Measurements from ENCODE around the gene POLR1F.
"Not testable (repeated sequence)": the region's sequence is repeated elsewhere in the genome, so short reads cannot be mapped to it uniquely, and the experiment has no call there.

POLR1F gene, protein sequence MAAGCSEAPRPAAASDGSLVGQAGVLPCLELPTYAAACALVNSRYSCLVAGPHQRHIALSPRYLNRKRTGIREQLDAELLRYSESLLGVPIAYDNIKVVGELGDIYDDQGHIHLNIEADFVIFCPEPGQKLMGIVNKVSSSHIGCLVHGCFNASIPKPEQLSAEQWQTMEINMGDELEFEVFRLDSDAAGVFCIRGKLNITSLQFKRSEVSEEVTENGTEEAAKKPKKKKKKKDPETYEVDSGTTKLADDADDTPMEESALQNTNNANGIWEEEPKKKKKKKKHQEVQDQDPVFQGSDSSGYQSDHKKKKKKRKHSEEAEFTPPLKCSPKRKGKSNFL

DNA sequence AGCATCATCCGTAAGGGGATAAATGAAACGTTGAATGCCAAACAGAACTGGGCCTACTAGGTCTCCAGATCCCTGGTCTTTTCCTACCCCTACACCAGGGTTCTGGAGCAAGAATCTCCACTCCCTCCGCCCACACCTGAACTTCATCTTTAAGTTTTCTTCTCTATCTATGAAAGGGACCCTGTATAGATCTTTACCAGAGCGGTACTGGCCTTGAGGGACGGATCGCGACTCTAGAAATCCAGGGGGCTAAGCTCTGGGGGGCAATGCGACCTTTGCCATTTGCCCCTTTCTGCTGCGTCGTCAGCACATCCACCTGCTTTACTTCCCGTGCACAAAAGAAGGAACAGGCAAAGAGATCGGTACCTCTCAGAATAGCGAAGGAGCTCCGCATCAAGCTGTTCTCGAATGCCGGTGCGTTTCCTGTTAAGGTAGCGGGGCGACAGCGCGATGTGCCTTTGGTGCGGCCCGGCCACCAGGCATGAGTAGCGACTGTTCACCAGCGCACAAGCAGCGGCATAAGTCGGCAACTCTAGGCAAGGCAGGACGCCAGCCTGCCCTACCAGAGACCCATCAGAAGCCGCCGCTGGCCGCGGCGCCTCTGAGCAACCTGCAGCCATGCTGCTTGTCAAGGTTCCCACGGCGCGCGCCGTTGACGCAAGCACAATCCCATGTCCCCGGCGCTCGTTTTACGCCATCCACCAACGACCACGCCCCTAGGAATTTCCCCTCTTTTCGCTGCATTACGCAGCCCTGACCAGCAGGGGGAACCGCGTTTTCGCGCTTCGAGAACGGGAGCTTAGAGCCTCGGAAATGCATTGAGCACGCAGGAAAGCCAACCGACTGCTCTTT, at the start of gene POLR1F:
TSS of gene POLR1F (minus strand) at position 641 of the 852 bp plus-strand sequence. CDS start at position 620, 21 bp downstream.
- peak; percentile 75 to 87 for DNase-seq

DNA sequence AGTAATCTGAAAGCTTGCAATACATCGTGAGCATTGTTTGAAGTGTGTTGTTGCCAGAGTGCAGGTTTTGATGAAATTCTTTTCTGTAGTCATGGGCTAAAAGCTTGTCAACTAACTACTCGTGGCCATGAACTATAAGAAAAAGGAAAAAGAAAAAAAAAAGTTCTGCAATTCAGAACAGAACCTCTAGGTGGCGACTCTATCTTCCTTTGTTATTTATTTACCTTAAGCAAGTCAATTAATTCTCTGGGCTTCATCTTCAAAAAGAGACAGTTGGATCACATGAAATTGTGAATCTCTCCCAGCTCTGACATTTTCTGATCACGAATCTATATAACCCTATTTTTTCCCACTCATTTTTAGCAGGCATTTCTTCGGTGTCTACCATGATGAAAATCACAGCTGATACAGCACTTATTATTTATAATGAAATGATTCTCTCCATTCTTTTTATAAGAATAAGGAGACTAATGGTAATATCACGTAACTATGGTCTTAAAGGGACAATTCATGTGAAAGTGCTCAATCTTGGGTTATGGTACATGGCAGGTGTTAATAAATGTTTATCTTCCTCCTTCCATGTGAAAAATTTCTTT, 45.8 kb upstream of the POLR1F start:
- no peak for DNase-seq

DNA sequence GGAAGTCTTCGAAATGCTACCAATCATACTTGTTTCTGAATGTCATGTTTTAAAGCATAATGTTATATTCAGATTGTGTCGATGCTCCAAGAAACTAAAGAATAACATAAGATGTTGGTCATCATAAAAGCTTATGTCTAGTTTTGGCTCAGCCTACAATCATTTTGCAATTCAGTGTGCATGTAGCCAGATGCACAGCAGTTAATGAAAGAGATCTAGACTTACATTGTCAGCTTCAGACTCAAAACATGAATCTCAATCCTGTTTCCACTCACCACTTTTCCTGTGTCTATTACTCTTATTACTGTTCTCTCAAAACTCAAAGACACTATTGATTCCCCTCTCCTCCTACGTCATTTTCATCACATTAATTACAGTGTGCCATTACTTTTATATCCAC, 43.2 kb upstream of the POLR1F start:
- DNase-seq, result no peak

DNA sequence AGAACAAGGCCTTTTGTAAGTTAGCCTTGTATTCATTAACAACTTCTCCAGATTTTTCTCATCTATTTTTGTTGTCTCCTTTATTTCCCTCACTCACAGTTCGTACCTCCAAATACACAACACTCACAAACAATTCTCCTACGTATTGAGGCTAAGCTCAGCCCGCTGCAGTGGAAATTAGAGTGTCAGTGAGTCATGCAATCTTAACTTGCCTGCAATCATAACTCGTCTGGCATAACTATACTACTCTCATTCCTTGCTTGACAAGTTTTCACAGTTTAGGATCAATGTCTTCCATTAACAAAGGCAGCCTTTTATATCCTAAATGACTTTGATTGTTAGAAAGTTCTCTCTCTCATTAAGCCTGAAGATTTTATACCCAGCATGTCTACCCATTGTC, 40.8 kb upstream of the POLR1F start:
- no peak for DNase-seq

DNA sequence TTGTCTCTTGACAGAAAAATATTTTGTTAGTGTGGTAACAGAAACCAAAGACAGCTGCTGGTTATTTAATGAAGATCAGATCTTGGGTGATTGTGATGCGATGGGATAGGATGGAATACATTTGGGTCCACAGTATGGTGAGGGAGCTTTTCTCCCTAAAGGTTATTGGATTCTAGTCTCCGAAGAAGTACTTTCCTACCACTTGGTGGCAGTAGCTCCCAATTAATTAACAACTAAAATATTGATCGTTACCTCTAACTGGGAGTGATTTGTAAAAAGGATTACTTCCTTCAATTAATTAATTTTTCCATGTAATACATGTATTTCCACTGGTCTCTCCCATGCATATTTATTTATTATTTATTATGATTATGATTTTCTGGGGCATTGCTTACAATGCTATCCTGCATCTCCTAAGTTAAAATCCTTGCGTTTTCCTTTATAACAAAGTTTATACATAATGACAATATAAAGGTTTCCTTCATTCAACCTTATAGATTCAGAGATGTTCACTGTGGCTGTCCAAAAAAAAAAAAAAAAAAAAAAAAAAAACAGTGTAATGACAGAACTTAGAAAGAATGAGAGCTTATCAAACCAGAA, 39.0 kb upstream of the POLR1F start:
- DNase-seq, result no peak

DNA sequence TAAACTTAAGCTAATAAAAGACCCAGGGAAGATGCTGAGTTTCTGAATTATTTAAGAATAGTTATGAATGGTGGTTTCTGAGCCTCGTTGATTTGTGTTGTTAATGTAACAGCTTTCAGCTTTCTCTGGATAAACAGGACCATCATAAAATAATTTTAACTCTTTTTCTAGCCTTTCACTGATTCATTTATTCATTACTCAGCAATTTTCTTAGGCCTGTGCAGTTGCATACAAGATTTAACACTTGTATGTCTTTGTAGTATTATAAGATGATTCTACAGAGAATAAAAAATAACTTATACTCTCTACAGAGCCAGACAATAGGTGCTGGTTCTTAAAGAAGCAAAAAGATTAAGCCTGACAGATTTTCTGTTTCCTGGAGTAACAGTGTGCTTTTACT, 35.2 kb upstream of the POLR1F start:
- DNase-seq, result no peak

DNA sequence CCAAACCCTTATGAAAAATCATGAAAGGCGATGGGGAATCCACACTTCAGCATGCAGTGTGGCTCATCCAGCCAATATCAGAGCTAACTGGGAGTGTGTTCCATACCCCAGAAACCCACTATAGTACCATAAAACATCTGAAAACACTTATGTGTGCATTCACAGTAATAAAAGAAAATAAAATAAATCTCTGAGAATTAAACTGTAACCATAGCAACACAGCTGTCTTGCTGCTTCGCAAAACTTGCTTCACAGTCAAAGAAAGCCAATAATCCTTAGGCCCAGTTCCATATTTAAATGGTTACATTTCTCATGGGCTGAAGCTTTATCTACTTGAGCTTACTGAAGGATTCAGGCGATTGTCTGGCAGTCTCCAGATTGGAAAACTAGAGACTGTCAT, 19.9 kb upstream of the POLR1F start:
- no peak for DNase-seq

DNA sequence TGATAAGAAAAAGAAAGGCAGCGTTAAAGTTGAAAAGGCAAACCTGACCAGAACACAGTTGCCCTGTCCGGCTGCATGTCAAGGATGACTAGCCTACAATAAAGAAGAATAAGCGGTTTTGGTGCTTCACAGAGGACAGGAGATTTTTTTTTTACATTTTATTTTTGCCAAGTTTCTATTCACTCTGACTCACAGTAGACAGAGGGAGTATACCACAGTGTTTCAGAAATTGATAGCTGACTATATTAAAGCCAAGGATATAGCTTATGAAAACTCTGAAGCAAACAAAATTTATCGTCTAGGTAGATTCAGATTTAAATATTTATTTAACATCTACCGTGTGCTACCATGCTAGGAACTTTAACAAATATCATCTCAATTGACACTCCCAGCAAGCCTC, 16.9 kb upstream of the POLR1F start:
- DNase-seq, result no peak

DNA sequence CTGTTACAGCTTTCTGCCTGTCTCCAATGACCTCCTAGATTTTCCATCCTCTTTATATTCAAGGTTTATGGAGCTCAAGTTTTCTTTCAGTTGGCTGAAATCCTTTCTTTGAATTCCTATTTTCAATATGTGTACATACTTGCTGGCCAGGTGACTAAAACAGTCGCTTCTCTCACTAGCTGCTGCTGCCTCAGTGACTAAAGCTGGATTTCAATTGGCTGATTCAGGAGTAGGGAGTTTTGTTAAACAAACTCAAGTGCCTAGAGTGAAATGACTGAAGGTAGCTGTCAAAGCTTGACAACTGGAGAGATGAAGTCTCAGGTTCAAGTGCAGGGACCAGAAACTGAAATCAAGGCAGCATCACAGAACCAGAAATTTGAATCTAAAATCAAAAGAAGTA, 6.7 kb upstream of the POLR1F start:
- DNase-seq, result no peak

DNA sequence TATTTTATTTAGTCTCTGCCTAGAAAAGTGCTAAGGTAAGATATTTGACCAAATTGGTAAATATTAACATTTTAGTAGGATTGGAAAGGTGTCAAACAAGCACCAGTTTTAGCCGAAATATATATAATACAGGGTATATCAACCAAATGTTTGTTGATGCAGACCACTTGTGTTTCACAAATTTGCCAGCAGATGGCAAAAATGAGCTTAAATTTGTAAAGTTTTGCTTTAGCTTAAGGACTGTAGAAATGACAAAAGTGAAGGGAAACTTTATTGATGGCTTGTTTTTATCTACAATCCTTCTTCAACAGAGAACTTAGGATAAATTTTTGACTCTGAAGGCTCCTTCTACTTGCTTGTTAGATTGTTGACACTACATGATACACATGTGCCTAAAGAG, 4.8 kb upstream of the POLR1F start:
- DNase-seq, result no peak

DNA sequence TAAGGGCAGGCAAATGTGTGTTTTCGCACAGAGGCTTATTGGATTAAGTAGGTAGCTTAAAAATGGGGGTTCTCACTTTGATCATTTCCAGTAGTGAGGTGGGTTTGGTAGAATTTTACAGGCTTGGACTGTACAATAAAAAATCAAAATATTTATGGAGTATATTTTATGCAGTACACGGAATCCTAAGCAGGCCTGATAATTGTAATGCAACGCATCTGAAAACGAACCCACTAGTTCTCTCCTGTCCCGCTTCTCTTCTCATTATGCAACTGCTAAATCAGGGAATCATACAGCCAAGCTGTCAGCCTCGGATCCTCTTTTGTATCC, 377 bp upstream of the POLR1F start:
- DNase-seq, result peak in 1 of 2 experiments; percentile 36

DNA sequence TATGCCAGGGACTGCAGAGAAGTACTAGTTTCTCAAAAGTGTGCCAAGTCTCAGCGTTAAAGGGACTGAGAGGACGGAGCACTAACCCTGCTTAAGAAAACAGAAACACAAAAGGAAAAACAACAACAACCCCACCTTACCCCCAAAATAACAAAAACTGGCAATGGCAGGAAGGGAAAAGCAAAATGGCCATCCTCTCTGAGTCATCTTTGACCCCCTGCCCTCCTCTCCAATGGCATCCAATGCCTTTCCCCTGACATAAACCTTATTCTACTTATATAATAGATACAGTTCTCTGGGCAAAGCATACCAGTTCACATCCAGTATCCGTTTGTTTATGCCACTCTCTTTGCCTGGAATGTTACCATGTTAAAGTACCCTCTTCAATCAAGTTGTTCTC, 1.6 kb downstream of the POLR1F start:
- DNase-seq, result no peak

DNA sequence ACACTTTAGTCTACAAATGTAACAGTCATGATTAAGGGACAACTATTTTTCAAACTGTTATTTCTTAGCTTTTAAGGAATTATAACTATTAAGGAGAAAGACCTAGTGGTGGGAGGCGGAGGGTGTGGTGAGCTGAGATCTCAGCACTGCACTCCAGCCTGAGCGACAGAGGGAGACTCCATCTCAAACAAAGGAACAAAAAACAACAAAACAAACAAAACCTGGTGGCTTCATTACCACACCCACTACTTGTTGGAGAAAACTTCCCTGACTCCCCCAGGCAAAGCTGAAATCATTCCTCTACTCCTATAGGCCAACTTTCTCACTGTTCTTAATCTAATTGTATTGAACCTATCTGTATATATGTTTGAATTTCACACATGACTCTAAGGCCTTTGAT, 3.2 kb downstream of the POLR1F start:
- DNase-seq, result no peak

DNA sequence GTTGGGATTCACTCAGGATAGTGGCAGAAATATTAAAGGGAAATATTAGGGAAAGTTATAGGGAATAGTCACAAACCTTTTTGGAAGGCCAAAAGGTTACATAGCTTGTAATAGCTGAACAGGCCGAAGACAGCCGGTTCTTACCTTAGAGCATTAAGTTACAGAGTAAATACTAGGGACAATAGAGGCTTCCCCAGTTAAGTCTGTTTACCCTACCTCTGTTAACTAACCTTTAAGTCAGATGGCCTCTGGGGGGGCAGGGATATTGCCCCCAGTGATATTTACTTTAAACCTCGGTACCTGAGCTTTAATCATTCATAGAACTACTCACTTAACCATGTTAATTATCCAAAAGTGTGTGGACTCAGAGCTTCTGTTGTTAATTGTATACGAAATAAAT, 7.4 kb downstream of the POLR1F start:
- DNase-seq, result no peak

DNA sequence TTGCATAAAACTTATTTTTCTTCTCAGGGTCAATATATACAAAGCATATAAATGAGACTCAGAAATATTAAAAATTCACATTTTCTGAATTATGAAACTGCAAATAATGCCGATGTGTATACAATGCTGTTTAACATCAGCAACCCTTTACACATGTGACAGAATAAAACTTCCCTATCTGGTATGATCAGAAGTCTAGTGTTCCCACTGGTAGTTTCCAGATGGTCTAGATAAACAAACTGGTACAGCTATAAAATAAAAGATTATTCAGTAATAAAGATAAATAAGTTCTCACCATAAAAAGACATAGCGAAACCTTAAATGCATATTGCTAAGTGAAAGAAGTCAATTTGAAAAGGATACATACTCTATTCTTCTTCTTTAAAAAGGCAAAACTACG, 7.9 kb downstream of the POLR1F start:
- DNase-seq, result no peak

DNA sequence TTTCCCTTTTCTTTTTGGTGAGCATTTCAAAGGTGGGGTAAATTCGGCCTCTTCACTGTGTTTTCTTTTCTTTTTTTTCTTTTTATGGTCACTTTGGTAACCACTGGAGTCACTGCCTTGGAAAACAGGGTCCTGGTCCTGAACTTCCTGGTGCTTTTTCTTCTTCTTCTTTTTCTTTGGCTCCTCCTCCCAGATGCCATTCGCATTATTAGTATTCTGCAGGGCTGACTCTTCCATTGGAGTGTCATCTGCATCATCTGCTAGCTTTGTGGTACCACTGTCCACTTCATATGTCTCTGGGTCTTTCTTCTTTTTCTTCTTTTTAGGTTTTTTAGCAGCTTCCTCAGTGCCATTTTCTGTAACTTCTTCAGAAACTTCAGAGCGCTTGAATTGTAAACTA, 10.5 kb downstream of the POLR1F start:
- DNase-seq, result no peak

DNA sequence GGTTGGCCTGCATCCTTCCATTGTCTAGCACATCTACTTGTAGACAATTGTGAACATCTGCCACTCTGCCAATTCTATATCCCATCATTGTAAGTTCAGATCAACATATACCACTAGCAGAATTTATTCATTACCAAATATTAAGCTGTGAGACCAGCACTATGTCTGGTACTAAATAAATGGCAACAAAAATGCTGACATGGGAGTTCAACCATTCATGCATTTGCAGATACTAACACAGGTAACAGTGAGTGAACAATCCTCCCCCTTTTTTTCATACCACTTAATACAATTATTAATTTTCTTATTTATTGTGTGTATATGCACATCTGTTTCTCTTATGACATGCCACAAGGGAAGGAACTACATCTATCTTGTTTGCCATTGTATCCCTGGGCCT, 11.9 kb downstream of the POLR1F start:
- no peak for DNase-seq

DNA sequence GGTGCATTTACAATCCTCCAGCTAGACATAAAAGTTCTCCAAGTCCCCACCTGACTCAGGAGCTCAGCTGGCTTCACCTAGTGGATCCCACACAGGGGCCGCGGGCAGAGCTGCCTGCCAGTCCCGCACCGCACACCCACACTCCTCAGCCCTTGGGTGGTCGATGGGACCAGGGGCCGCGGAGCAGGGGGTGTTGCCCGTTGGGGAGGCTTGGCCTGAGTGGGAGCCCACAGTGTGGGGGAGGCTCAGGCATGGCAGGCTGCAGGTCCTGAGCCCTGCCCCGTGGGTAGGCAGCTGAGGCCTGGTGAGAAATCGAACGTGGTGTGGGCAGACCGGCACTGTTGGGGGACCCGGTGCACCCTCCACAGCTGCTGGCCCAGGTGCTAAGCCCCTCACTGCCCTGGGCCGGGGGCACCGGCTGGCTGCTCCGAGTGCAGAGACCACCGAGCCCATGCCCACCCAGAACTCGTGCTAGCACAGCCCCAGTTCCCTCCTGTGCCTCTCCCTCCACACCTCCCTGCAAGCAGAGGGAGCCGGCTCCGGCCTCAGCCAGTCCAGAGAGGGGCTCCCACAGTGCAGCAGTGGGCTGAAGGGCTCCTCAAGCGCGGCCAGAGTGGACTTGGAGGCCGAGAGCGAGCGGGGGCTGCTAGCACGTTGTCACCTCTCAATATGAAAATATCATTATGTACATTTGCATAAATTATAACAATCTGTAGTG, 16.6 kb downstream of the POLR1F start:
- no peak for DNase-seq

DNA sequence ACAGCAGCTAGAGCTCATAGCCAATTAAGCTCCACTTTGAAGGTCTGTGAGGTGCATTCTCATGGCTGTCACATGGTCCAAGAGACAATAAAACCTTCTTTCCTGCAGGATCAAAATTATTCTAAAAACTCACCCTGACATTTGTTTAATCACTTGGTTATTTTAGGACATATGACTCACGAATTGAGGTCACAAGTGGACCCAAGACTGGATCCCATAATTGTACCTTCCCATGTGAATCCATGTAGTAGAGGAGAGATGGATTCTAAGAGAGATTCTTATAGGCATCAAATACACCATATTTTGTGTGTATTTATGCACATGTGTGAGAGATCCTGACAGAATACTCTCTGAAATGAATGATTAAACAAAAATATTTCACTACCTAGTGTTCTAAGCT, 18.1 kb downstream of the POLR1F start:
- DNase-seq, result no peak

DNA sequence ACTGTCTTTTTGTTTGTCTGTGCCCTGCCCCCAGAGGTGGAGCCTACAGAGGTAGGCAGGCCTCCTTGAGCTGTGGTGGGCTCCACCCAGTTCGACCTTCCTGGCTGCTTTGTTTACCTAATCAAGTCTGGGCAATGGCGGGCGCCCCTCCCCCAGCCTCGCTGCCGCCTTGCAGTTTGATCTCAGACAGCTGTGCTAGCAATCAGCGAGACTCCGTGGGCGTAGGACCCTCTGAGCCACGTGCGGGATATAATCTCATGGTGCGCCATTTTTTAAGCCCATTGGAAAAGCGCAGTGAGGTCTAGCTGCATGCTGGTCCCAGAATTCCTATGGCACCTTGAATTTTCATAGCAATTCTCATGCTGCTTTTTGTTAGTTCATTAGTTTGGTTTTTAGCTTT, 19.7 kb downstream of the POLR1F start:
- not testable (repeated sequence) for DNase-seq

DNA sequence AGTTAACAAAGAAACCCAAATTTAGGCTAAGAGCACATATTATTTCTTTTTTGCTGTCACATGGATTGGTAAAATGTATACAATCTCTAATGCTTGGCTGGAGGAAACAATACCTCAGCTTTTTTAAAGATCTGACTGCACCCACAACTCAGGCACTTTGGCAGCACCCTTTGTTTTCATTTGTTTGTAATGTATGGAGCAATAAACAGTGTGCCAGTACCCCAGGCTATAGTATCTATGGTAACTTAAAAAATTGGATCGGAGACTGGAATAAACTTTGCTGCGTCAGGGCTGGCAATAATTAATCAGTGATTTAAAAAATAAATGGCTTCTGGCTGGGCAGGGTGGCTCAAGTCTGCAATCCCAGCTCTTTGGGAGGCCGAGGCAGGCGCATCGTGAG, 27.2 kb downstream of the POLR1F start:
- no peak for DNase-seq

DNA sequence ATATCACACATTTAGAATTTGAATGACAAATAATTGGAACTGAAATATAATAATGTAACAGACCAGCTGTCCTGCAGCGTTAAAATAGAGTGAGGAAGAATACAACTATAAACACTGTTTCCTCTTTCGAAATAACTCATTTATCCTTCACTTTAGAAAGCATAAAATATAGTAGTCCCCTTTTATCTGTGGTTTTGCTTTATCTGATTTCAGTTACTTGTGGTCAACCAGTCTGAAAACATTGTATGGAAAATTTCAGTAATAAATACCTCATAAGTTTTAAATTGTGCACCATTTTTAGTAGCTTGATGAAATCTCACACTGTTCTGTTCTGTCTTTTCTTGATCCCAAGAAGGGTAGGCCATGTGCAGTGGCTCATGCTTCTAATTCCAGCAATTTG, 31.7 kb downstream of the POLR1F start:
- DNase-seq, result no peak

DNA sequence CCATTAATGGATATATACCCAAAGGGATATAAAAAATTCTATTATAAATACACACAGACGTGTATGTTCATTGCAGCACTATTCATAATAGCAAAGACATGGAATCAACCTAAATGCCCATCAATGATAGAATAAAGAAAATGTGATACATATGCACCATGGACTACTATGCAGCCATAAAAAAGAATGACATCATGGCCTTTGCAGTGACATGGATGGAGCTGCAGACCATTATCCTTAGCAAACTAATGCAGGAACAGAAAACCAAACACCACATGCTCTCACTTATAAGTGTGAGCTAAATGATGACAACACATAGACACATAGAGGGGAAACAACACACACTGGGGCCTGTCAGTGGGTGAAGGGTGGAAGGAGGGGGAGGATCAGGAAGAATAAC, 33.0 kb downstream of the POLR1F start:
- no peak for DNase-seq
